Chondrocyte (in vitro differentiated cells): Measurements from ENCODE around the gene VHLL. TPM values are rescaled to one million over a fixed set of nuclear protein-coding genes. Genes with fewer than 3 reads are reported as not detected.

ENCODE experiments used
- DNase-seq: peaks from one replicate; pipeline ENCODE4 v3.0.0; 2021; ENCODE audit warnings: mixed read lengths, low spot score
- H3K27ac Mint-ChIP-seq: one replicate; pipeline ENCODE4 v1.8.0; 2021; ENCODE audit warnings: mild to moderate bottlenecking, moderate library complexity, mixed read lengths; ENCODE audit not compliant: unreplicated experiment
- H3K27me3 Mint-ChIP-seq: 2 replicates; pipeline ENCODE4 v1.8.0; 2021; ENCODE audit warnings: low read depth, mixed read lengths
- H3K36me3 Mint-ChIP-seq: 2 replicates; pipeline ENCODE4 v1.8.0; 2021; ENCODE audit warnings: low read depth, mixed read lengths
- H3K4me1 Mint-ChIP-seq: 2 replicates; pipeline ENCODE4 v1.8.0; 2021; ENCODE audit warnings: low read depth, mild to moderate bottlenecking, mixed read lengths
- H3K4me3 Mint-ChIP-seq: one replicate; pipeline ENCODE4 v1.8.0; 2021; ENCODE audit warnings: mild to moderate bottlenecking, moderate library complexity, mixed read lengths; ENCODE audit not compliant: unreplicated experiment
- H3K9me3 Mint-ChIP-seq: 2 replicates; pipeline ENCODE4 v1.8.0; 2021; ENCODE audit warnings: low read depth, mixed read lengths
- total RNA-seq: library from RNA; stranded (reverse); gene quantifications from 3 replicates; pipeline ENCODE4 v1.2.1, GENCODE V29; 2021
- TF ChIP-seq, protein P1 (sequence below): fragments of 200-600 bp; sonication (generic); IDR thresholded peaks from 2 replicates; pipeline ENCODE4 v1.5.0; 2021; ENCODE audit warnings: antibody characterized with exemption, mild to moderate bottlenecking, moderate library complexity

Gene VHLL
- total RNA-seq, 1 donor from 2014 or later: not detected

GRCh38 chr1:156284757-156285156 lies 14.3 kb downstream of the VHLL start:
- Mint-ChIP-seq H3K27ac (peak overlapping the region; percentile 87), H3K9me3 (no peaks in the 10 kb centered on the region), H3K36me3 (peaks cover 2% of the 10 kb centered on the region), H3K4me3 (no peak overlapping the region), H3K27me3 (no peaks in the 10 kb centered on the region), H3K4me1 (peaks cover 41% of the 10 kb centered on the region)
- DNase-seq: peak; percentile 17
- TF ChIP-seq, protein P1, sequence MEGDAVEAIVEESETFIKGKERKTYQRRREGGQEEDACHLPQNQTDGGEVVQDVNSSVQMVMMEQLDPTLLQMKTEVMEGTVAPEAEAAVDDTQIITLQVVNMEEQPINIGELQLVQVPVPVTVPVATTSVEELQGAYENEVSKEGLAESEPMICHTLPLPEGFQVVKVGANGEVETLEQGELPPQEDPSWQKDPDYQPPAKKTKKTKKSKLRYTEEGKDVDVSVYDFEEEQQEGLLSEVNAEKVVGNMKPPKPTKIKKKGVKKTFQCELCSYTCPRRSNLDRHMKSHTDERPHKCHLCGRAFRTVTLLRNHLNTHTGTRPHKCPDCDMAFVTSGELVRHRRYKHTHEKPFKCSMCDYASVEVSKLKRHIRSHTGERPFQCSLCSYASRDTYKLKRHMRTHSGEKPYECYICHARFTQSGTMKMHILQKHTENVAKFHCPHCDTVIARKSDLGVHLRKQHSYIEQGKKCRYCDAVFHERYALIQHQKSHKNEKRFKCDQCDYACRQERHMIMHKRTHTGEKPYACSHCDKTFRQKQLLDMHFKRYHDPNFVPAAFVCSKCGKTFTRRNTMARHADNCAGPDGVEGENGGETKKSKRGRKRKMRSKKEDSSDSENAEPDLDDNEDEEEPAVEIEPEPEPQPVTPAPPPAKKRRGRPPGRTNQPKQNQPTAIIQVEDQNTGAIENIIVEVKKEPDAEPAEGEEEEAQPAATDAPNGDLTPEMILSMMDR: no peak

DNA sequence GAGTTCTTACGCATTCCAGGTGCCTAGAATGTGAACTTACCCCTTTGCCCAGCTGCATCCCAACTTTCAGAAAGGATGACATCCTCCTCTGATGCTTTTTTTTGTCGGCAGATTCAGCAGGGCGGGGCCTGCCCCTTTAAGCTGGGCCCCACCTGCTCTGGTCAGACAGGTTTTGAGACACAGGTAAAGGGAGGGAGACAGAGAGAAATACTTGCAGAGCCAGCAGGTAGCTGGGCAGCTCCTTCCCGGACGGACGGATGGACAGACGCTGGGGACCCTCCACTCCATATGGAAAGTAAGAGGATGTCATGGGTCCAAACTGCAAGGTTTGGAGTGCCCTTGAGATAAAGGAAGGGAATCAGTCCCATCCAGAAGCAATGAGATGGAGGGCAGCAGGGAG lies 15.0 kb downstream of the VHLL start, which contains the start of gene TMEM79:
TMEM79 (plus strand) TSS at position 214 of the 400 bp plus-strand sequence. CDS start 902 bp downstream, outside the sequence.
- Mint-ChIP-seq H3K9me3 (no peaks in the 10 kb centered on the region), H3K4me3 (peak within 1 kb of the TSS; percentile 97), H3K27me3 (no peaks in the 10 kb centered on the region), H3K36me3 (no peaks in the 10 kb centered on the region), H3K4me1 (peaks cover 38% of the 10 kb centered on the region), H3K27ac (peak within 1 kb of the TSS; percentile 95)
- TF ChIP-seq, protein P1: no peak
- peak; percentile 41 for DNase-seq

GRCh38 chr1:156283521-156283920 lies 15.6 kb downstream of the VHLL start:
- no peak for DNase-seq
- H3K36me3 Mint-ChIP-seq: no peaks in the 10 kb centered on the region

GRCh38 chr1:156282479-156283222 lies 16.5 kb downstream of the VHLL start, which contains the start of gene SMG5:
Gene SMG5 (minus strand): TSS chr1:156282825. CDS start chr1:156282680, 145 bp downstream.
- peak; percentile 97 for DNase-seq
- H3K27ac Mint-ChIP-seq: peak within 1 kb of the TSS; percentile 95
- H3K27me3 Mint-ChIP-seq: no peaks in the 10 kb centered on the region
- TF ChIP-seq, protein P1: no peak
- H3K36me3 Mint-ChIP-seq: peaks cover 8% of the 10 kb centered on the region
- H3K9me3 Mint-ChIP-seq: no peaks in the 10 kb centered on the region
- peak within 1 kb of the TSS; percentile 97 for H3K4me3 Mint-ChIP-seq
- H3K4me1 Mint-ChIP-seq: peaks cover 38% of the 10 kb centered on the region

More at GRCh38 chr1:156283521-156283920, 15.6 kb downstream of the VHLL start:
- TF ChIP-seq, protein P1: no peak
- peak overlapping the region; percentile 97 for H3K4me3 Mint-ChIP-seq
- peaks cover 38% of the 10 kb centered on the region for H3K4me1 Mint-ChIP-seq
- H3K27ac Mint-ChIP-seq: peak overlapping the region; percentile 95
- H3K9me3 Mint-ChIP-seq: no peaks in the 10 kb centered on the region
- no peaks in the 10 kb centered on the region for H3K27me3 Mint-ChIP-seq

GRCh38 chr1:156281693-156282478 lies 17.2 kb downstream of the VHLL start:
- Mint-ChIP-seq H3K4me1 (peaks cover 38% of the 10 kb centered on the region), H3K27me3 (no peaks in the 10 kb centered on the region), H3K4me3 (peak overlapping the region; percentile 97), H3K27ac (peak overlapping the region; percentile 95), H3K9me3 (no peaks in the 10 kb centered on the region), H3K36me3 (peaks cover 12% of the 10 kb centered on the region)
- peak; percentile 18 for DNase-seq
- TF ChIP-seq, protein P1: no peak
